Renal cortex interstitium (tissue), 11 donors: ENCODE results near the gene RNF217. TPM values are rescaled to one million over a fixed set of nuclear protein-coding genes. Genes with fewer than 3 reads are reported as not detected.
A peak's percentile ranks its signal among the peaks of the same experiment; 100 is the strongest.
"Not testable (repeated sequence)": the region's sequence is repeated elsewhere in the genome, so short reads cannot be mapped to it uniquely, and the experiment has no call there.

Experiments
- DNase-seq, 11 donors: peaks; one replicate each; pipeline ENCODE4 v3.0.0-alpha.2; 2013; ENCODE audit warnings: low read depth in 9 of 11, low spot score in 4 of 11; ENCODE audit errors: extremely low read depth in 1 of 11
- polyA plus RNA-seq, 3 donors: library from polyadenylated mRNA; unstranded; fragments of 120-200 nt; gene quantifications; one replicate each; pipeline ENCODE4 v1.2.1, GENCODE V29; 2013; ENCODE audit not compliant: insufficient read length in 3 of 3

RNF217 gene
- polyA plus RNA-seq, 3 donors = 13.0 to 17.1 (median 14.1) TPM

DNA sequence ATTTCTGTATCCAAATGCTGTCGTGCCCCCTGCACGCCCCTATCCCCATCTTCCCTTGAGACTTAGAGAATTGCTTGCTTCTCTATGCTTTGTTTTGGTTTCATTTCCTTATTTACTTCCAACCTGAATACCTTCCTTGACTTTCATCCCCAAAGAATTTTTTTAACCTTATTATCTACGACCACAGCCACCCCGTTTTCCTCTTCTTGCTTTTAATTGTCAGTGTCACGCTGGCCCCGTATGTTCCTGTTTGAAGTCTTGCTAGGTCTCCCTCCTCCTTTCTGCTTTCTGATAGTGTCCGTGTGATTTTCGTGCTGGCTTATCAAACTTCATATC lies 40.1 kb downstream of the RNF217 start:
- DNase-seq = no peak

DNA sequence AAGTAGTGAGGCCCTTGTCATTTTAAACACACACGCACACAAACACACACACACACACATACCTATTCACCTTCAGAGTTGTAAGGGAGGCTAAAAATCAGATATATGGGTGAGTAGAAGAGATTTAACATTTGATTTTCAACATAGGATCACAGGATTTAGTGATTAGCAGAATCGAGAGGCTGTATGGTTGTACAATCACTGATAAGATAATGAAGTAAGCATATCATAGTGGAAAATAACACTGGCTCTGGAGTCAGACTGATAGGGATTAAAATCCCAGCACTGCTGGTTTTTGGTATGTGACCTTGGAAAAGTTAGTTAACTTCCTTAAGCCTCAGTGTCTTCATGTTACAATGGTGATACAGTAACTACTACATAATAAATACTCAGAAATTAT lies 40.8 kb downstream of the RNF217 start:
- DNase-seq = no peak

- DNase-seq = no peak
Observed at GRCh38 chr6:125004198-125004597, 42.0 kb downstream of the RNF217 start.

DNA sequence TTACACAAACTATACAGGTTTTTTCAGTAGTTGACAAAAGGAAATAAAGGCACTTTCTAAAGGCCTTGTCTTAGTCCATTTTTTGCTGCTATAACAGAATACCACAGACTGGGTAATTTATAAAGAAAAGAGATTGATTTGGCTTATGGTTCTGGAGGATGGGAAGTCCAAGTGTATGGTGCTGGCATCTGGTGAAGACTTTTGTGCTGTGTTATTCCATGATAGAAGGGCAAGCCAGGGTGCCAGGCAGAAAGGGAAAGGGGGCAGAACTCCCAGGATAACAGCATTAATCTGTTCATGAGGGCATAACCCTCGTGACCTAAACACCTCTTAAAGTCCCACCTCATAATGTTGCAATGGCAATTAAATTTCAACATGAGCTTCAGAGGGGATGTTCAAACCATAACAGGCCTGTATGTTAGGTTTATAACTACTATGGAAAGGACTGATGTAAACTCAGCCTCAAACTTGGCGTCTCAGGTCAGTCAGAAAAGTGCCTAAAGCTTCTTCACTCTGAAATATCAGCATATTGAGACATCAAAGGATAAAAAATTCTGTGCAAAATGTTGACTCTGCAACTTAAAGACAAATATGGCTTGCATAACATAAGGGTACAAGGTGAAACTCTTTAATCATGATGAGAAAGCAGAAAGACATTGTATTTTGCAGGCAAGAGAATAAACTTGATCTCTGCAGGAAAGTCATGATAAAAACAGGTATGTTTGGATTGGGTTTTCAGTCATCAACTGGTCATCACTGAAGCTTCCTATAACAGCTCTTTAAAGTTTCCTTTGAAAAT lies 42.8 kb downstream of the RNF217 start:
- DNase-seq = no peak

- DNase-seq = no peak
Observed at GRCh38 chr6:125008261-125008703, 46.0 kb downstream of the RNF217 start.

DNA sequence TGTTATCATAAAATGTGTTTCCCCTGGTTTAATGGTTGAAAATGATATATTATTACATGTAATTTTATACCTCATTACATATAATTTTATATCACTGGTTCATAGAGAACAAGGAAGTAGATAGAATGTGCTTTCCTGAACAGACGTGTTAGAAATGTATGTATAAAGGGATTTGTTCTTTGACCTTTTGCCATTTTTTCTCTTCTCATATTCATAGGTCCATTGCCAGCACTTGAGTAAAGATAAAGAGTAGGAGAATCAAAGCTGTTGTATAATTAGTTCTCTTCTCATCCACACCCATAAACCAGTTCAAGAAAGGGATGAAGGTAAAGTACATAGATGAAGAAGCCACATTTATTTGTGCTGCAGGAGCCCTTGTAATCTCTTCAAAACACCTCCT lies 46.7 kb downstream of the RNF217 start:
- DNase-seq = no peak

GRCh38 chr6:125009578-125009977 lies 47.3 kb downstream of the RNF217 start:
- DNase-seq = no peak

DNA sequence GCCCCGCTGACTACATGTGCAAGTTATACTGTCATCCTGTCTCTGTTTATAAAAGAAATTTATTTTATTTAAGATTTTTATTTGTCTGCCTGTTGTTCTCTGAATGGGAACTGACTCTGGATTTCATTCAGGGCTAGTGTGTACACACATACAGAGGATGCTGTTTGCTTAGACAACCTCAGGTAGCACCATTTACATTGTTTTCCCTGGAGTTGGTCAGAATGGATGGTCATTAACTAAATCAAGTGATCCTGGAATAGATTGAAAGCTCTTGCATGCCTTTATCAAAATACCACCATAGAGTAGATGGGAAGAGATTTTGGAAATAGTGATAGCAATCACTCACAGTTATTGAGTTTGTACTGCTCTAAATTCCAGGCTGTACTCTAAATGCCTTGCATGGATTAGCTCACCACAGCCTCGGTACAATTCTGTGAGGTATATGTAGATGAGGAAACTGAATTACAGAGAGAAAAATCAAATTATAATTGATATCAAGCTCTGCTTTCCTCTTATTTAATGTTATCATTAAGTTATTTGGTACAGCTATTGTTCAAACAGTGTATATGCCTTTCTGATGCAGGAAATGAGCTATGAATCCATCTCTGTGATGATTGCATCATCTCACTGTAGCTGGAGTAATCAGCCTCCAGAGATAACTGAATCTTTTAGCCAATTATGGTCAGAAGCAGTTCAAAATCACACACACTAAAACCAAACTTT lies 51.9 kb downstream of the RNF217 start:
- no peak for DNase-seq

GRCh38 chr6:125014661-125014957 lies 52.4 kb downstream of the RNF217 start:
- no peak for DNase-seq

- DNase-seq = no peak
Observed at GRCh38 chr6:125015152-125015551, 52.9 kb downstream of the RNF217 start.

GRCh38 chr6:125018136-125018535 lies 55.9 kb downstream of the RNF217 start:
- no peak for DNase-seq

DNA sequence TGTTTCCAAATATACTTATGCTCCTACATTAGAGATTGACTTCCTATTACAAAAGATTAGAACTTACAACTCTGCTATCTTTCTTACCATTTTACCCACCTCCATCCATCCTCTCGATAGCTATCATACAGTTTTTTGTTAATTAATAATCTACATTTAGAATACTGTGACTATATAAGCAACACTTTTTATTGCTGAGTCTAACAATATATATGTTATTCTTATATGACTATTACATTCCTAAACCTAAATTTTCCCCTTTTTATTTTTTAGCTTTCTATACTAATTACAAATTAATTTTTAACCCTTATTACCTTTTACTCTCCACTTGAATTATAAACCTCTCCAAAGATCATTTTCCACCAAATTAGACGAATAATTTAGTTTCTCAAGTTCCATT lies 57.0 kb downstream of the RNF217 start:
- DNase-seq = no peak

DNA sequence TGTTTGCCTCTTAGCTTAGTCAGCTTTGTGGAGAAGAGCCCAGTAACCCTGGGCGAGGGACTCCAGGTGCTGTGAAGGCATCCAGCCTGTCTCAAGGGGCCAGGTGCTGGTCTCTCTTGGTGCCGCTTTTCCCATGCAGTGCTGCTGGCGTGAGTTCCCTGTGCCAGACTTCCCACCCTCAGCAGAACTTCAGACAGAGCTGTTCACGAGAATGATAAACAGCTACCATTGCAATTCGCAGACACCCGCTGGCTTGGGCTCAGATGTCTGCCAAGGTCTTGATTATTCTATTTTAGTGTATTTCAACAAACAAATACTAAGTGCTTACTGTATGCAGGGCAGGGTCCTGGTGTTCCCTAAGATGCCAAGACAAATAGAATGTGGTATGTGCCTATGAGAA lies 57.7 kb downstream of the RNF217 start:
- DNase-seq = no peak

DNA sequence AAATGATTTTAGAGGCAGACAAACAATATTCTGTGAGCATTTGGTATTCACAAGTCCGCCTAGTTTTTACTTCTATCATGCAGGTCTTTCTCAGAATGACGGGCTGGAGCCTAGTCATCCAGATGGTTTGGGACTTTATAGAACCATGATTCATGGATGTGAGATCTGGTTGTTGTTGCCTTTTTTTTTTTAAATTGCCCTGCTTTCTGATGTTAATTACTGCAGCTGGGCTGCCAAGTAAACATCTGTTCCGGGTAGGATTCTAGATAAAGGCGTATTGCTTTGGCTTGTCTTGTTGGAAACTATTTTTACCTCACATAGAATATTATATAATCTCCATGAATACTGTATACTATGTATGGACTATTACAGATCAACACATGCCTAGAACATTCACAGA lies 58.1 kb downstream of the RNF217 start:
- DNase-seq = no peak

GRCh38 chr6:125022391-125022989 lies 60.3 kb downstream of the RNF217 start:
- DNase-seq = no peak

- DNase-seq = peak in 1 of 11 donors; percentile 9
Observed at GRCh38 chr6:125025164-125025854, 63.1 kb downstream of the RNF217 start.

GRCh38 chr6:125027287-125027686 lies 65.0 kb downstream of the RNF217 start:
- DNase-seq = no peak

DNA sequence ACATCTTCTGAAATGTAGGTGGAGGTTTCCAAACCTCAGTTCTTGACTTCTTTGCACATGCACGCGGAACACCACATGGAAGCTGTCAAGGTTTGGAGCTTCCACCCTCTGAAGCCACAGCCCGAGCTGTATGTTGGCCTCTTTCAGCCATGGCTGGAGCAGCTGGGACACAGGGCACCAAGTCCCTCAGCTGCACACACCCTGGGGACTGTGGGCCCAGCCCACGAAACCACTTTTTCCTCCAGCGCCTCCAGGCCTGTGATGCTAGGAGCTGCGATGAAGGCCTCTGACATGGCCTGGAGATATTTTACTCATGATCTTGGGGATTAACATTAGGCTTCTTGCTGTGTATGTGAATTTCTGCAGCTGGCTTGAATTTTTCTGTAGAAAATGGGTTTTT lies 68.7 kb downstream of the RNF217 start:
- no peak for DNase-seq

DNA sequence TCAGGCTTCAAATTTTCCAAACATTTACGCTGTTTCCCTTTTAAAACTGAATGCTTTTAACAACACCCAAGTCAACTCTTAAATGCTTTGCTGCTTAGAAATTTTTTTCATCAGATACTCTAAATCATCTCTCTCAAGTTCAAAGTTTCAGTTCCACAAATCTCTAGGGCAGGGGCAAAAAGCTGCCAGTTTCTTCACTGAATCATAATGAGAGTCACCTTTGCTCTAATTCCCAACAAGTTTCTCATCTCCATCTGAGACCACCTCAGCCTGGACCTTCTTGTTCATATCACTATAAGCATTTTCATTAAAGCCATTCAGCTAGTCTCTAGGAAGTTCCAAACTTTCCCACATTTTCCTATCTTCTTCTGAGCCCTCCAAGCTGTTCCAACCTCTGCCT lies 69.1 kb downstream of the RNF217 start:
- DNase-seq = no peak

DNA sequence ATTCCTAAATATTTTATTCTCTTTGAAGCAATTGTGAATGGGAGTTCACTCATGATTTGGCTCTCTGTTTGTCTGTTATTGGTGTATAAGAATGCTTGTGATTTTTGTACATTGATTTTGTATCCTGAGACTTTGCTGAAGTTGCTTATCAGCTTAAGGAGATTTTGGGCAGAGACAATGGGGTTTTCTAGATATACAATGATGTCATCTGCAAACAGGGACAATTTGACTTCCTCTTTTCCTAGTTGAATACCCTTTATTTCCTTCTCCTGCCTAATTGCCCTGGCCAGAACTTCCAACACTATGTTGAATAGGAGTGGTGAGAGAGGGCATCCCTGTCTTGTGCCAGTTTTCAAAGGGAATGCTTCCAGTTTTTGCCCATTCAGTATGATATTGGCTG lies 72.7 kb downstream of the RNF217 start:
- not testable (repeated sequence) for DNase-seq
